ENCODE measurements around the gene PARVB. TPM values are rescaled to one million over a fixed set of nuclear protein-coding genes. Genes with fewer than 3 reads are reported as not detected.

Gene PARVB
- polyA plus RNA-seq, 12 donors: 28.3 to 50.5 (median 42.6) TPM; not detected in 1

GRCh38 chr22:44179989-44180705, 156.0 kb downstream of the PARVB start:
- no peak for DNase-seq

GRCh38 chr22:44180706-44181032, 156.6 kb downstream of the PARVB start, which contains the start of gene PARVG:
Gene PARVG (plus strand): TSS chr22:44180925. CDS start chr22:44183330, 2,405 bp downstream.
- no peak for DNase-seq

- no peak for DNase-seq
Measured at GRCh38 chr22:44181033-44181911, 157.2 kb downstream of the PARVB start.

GRCh38 chr22:44181912-44182587, 157.9 kb downstream of the PARVB start:
- DNase-seq: no peak

GRCh38 chr22:44182588-44183286, 158.6 kb downstream of the PARVB start:
- no peak for DNase-seq

- DNase-seq: no peak
Measured at GRCh38 chr22:44183287-44183588, 159.1 kb downstream of the PARVB start.

- no peak for DNase-seq
Measured at GRCh38 chr22:44184006-44184405, 159.9 kb downstream of the PARVB start.

GRCh38 chr22:44185237-44186120, 161.4 kb downstream of the PARVB start:
- no peak for DNase-seq

- no peak for DNase-seq
Measured at GRCh38 chr22:44186121-44186510, 162.0 kb downstream of the PARVB start.

GRCh38 chr22:44186737-44187136, 162.6 kb downstream of the PARVB start:
- no peak for DNase-seq

- no peak for DNase-seq
Measured at GRCh38 chr22:44187652-44188230, 163.6 kb downstream of the PARVB start.

GRCh38 chr22:44188316-44188715, 164.2 kb downstream of the PARVB start:
- DNase-seq: no peak

GRCh38 chr22:44188986-44189630, 165.0 kb downstream of the PARVB start:
- no peak for DNase-seq

- no peak for DNase-seq
Measured at GRCh38 chr22:44190381-44190976, 166.4 kb downstream of the PARVB start.

GRCh38 chr22:44191036-44191454, 166.9 kb downstream of the PARVB start:
- DNase-seq: no peak

GRCh38 chr22:44192098-44192815, 168.2 kb downstream of the PARVB start:
- no peak for DNase-seq

GRCh38 chr22:44192816-44193534, 168.9 kb downstream of the PARVB start:
- no peak for DNase-seq

- no peak for DNase-seq
Measured at GRCh38 chr22:44193535-44193891, 169.4 kb downstream of the PARVB start.

All from muscle of arm (tissue), 12 donors.